Fibroblast of the conjunctiva (primary cell): Measurements from ENCODE around the gene SMOC1.

Experiments
- DNase-seq: peaks from one replicate; pipeline ENCODE4 v3.0.0-alpha.2; 2010; ENCODE audit warnings: low read depth

Gene SMOC1

DNA sequence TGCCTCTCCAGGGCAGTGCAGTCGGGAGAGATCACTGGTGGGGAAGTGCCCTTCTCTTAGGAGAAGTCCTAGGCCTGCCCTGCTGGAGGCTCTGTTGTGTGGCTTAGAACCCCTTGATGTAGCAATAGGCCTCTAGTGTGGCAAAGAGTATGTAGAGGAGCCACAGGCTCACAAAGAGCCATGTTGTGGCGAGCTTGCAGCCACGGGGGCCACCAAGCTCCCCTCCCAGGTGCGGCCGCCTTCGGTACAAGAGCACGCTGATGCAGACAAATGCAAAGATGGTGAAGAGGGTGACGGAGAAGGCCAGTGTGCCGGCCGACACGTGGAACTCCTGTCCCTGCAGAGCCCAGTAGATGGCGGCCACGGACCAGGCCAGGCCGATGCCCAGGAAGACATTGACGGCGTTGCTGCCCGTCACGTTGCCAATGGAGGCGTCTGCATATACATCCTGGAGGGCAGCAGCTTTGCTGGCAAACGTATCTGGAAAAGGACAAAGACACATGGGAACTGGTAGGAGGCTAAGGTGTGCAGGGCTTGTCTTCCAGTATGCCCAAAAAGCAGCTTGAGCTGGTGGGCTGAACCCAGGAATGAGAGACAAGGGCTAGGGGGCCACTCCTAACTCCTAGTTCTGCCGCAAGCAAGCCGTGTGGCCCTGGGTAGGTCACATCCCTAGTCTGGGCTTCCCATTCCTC is 166.8 kb downstream of the SMOC1 start:
- peak; percentile 24 for DNase-seq

- no peak for DNase-seq
These were observed 168.5 kb downstream of the SMOC1 start for GRCh38 chr14:70047598-70048312.

DNA sequence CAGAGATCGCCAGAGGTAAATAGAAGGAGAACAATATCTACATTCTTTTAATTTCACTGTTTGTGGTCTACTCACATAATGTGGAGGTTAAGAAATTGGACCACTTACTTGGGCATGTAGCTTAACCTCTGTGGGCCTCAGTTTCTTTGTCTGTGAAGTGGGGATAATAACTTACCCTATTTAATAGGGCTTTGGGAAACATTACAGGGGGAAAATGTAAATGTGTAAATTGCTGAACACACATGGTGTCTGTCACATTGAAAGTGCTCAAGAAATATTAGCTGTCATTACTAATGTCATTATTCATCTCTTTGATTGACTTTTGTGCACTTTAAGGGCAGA is 169.1 kb downstream of the SMOC1 start:
- DNase-seq = no peak

- DNase-seq = no peak
These were observed 170.4 kb downstream of the SMOC1 start for GRCh38 chr14:70049605-70050004.

- DNase-seq = no peak
These were observed 170.9 kb downstream of the SMOC1 start for GRCh38 chr14:70050136-70050535.

- no peak for DNase-seq
These were observed 173.8 kb downstream of the SMOC1 start for GRCh38 chr14:70052990-70053389.

GRCh38 chr14:70057519-70058136 is 178.4 kb downstream of the SMOC1 start:
- DNase-seq = no peak

DNA sequence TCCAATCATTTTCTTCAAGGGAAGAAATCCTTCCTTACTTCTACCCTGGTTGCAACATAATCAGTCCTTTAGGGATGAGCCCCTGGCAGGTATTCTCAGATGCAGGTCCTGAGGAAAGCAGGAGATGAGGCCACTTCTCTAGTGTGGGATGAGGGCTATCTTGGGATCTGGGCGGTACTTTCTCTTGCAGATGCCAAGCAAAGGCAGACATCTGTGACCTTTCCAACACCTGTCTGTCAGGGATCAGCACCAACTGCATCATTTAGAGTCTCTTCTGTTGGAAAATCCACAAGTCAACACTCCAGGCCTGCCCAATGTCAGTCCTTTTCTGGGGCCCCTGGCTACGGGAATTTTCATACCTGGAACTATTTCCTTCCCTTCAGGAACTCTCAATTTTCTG is 180.3 kb downstream of the SMOC1 start:
- DNase-seq = no peak

DNA sequence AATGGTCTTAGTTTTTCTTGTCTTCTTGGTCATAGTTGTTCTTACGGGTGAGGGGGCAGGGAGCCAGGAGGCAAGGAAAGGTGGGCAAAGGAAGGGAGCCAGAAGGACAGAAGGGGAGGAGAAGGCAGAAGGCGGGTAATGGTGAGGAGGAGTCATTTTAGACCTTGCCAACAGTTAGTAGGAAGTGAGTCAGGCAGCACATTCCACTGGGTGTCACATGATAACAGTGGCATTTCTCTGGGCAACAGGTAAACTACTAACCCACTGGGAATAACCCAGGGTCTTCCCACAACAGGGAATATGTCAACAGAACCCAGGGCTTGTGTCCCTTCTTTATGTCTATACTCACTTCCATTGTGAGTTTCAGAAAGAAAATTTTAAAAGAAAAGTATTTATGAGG is 181.9 kb downstream of the SMOC1 start:
- no peak for DNase-seq

DNA sequence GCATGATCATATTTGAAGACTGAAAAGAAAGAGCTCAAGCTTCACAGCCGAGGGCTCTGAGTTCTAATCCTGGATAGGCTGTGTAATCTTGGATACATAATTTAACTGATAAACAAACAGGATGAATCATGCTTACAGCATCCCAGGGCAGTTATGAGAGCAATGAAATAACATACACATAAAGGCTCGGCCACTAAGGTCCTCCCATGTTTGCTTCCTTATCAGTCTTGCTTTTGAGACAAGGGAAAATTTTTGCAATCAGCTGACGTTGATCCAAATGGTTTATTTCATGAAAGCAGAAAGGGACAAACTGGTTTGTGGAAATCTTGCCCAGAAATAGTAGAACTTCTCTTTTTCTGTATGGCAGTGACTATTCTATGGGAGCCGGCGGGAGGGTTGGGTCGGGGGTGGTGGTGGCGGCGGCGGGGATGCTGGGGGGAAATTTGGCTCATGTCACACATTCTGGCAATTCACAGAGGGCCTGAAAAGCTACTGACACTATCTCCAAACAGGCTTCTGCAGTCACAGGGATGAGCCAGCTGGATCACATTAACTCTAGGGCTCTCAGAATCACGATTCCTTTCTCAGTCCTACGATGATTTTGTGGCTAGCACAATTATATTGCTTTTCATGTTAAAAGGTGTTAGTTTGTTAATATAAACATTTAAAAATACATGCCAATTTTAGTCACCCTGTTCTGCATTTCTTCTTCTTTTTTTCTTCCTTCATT is 185.1 kb downstream of the SMOC1 start:
- DNase-seq = no peak

- no peak for DNase-seq
These were observed 188.6 kb downstream of the SMOC1 start for GRCh38 chr14:70067810-70068209.

- DNase-seq = no peak
These were observed 190.0 kb downstream of the SMOC1 start for GRCh38 chr14:70069186-70069585.

DNA sequence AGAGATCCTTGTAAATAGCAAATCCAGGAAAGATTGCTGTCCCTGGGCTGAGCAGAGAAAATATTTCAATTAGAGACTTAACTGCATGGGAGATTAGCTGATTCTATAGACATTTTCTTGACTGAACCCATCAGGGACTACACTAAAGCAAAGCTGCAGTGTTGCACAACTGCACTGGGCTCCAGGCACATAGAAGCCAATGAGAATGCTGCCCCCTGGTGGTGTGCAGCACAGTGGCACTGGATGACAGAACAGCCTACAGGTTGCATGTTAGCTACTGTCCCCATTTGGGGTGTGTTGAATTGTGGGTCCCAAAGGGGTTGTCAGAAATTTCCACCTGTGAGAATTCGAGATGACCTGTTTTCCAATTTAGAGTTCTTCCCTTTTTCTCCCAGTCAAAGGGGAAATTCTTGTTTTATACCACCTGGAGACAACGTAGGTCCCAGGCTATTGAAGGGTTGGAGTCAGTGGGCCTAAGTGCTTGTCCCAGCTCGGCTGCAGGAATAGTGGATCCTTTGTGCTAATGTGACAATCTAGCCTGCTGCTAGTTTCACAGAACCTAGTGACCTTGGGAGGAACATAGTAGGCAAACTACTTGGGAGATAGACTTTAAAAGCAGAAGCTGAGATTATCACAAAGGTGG is 194.8 kb downstream of the SMOC1 start:
- DNase-seq = peak; percentile 47

DNA sequence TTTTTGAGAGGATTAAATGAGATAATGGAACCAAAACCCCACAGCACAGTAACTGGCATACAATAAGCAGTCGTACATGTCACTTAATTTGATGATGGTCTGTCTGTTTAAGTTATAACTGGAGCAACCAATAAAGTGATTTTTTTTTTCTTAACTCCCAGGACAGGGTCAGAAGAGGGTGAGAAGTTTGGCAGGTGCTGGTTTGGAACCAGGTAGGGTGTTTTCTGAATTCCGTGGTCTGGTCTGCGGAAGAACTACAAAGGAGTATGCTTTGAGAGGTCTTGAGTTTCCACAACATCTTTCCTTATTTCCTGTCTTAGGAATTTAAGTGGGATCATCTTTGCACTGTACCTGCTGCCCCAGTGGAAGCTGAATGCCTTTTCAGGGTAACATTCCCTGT is 197.8 kb downstream of the SMOC1 start:
- DNase-seq = no peak

DNA sequence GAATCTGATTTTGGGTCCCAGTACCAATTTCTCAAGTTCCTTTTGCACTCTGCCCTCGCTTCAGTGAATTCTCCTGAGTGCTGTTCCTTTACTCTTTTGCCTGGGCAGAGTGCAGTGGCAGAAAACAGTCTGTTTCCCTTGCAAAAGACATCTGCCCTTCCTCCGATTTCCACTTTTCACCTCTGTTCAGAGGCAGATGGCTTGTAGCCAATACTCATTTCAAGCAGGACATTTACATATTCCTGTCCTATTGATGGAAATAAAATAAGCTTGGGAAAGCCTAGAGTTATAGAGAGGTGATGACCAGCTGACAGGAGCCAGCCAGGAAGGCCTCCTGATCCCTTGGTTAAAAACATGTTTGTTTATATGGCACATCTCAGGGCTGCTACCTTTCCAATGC is 198.5 kb downstream of the SMOC1 start:
- DNase-seq = no peak

DNA sequence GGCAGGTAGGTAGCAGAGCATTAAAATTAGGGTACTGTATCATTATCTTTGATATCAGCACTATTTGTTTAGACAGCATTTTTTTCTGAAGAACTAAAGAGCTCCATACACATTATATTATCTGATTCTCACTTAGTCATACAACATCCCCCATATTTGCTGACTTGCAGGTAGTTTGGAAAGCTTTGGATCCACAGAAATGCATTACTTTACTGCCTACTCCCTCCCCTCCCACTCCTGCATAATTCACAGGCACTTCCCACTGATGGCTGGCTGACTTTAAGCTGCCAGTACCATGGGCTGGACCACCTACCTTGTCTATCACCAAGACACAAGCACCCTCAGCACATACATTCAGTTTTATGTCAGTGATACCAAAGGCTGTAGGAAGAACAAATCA is 199.1 kb downstream of the SMOC1 start:
- DNase-seq = no peak

GRCh38 chr14:70080076-70080475 is 200.9 kb downstream of the SMOC1 start:
- DNase-seq = no peak
